ENCODE measurements around the gene DNASE1L2. TPM values are rescaled to one million over a fixed set of nuclear protein-coding genes. Genes with fewer than 3 reads are reported as not detected.

Gene DNASE1L2
- total and polyA plus RNA-seq, 4 donors, result 0.13 to 0.67 (median 0.28) TPM

- no peak for TF ChIP-seq ATF3 (IDR thresholded peaks at IDR 0.05)
- peak; percentile 56 for TF ChIP-seq CTCF (IDR thresholded peaks at IDR 0.05; ENCODE audit: low read depth, low read length, missing input control)
- TF ChIP-seq TAF1 (conservative IDR thresholded peaks at IDR 0.05), result no peak
- TF ChIP-seq RAD21 (IDR thresholded peaks at IDR 0.05), result peak; percentile 87 to 92
- H3K4me3 ChIP-seq (ENCODE audit: low read depth in 1 of 3, low read length in 3 of 3), result no peak overlapping the region
- no peak overlapping the region for H3K9ac ChIP-seq (ENCODE audit: low read depth in 1 of 2, low read length in 2 of 2)
- no peak for DNase-seq (ENCODE audit: low spot score)
- H3K4me1 ChIP-seq (ENCODE audit: control insufficient read depth in 4 of 4, insufficient read depth in 4 of 4, low read length in 3 of 4), result peaks cover 2 to 11% (median 4%) of the 10 kb centered on the region in 4 donors
- H3K27me3 ChIP-seq (ENCODE audit: control insufficient read depth in 4 of 4, insufficient read depth in 4 of 4, low read length in 3 of 4), result peaks cover 0 to 2% (median 0%) of the 10 kb centered on the region in 4 donors
- WGBS, result 17% methylated on average over 10 of the region's 10 CpGs
- no peak overlapping the region for H3K27ac ChIP-seq (ENCODE audit: low read depth in 1 of 2, low read length in 2 of 2)
- H3K36me3 ChIP-seq (ENCODE audit: control insufficient read depth in 4 of 4, insufficient read depth in 3 of 4, low read depth in 1 of 4, low read length in 3 of 4), result no peaks in the 10 kb centered on the region
- no peaks in the 10 kb centered on the region for H3K9me3 ChIP-seq (ENCODE audit: control insufficient read depth in 4 of 4, low read length in 3 of 4)
Observed at GRCh38 chr16:2194852-2195321, 41.4 kb upstream of the DNASE1L2 start.

GRCh38 chr16:2195322-2196161 lies 40.7 kb upstream of the DNASE1L2 start:
- no peak for TF ChIP-seq TAF1 (conservative IDR thresholded peaks at IDR 0.05)
- no peak for TF ChIP-seq HNF4A (conservative IDR thresholded peaks at IDR 0.05)
- TF ChIP-seq YY1 (IDR thresholded peaks at IDR 0.05), result no peak
- no peak for TF ChIP-seq EGR1 (IDR thresholded peaks at IDR 0.05; ENCODE audit: low read depth in 2 of 2)
- TF ChIP-seq SP1 (IDR thresholded peaks at IDR 0.05), result no peak
- TF ChIP-seq FOXA2 (IDR thresholded peaks at IDR 0.05), result no peak
- TF ChIP-seq MAX (IDR thresholded peaks at IDR 0.05), result no peak
- no peak for TF ChIP-seq RXRA (IDR thresholded peaks at IDR 0.05)
- TF ChIP-seq REST (IDR thresholded peaks at IDR 0.05), result no peak
- Histone ChIP-seq H3K36me3 (ENCODE audit: control insufficient read depth in 4 of 4, insufficient read depth in 3 of 4, low read depth in 1 of 4, low read length in 3 of 4) (no peaks in the 10 kb centered on the region), H3K9ac (ENCODE audit: low read depth in 1 of 2, low read length in 2 of 2) (no peak overlapping the region), H3K4me1 (ENCODE audit: control insufficient read depth in 4 of 4, insufficient read depth in 4 of 4, low read length in 3 of 4) (peaks cover 2 to 11% (median 4%) of the 10 kb centered on the region in 4 donors), H3K4me3 (ENCODE audit: low read depth in 1 of 3, low read length in 3 of 3) (peak overlapping the region in 1 of 3 donors; percentile 56), H3K27me3 (ENCODE audit: control insufficient read depth in 4 of 4, insufficient read depth in 4 of 4, low read length in 3 of 4) (peaks cover 0 to 2% (median 0%) of the 10 kb centered on the region in 4 donors), H3K27ac (ENCODE audit: low read depth in 1 of 2, low read length in 2 of 2) (no peak overlapping the region), H3K9me3 (ENCODE audit: control insufficient read depth in 4 of 4, low read length in 3 of 4) (no peaks in the 10 kb centered on the region)
- DNase-seq (ENCODE audit: low spot score), result no peak
- 7% methylated on average over 49 of the region's 49 CpGs for WGBS

Data from liver (tissue), 9 donors.